M059J (cell line): ENCODE measurements around the gene DYNLRB1. TPM values are rescaled to one million over a fixed set of nuclear protein-coding genes. Genes with fewer than 3 reads are reported as not detected.
A peak's percentile ranks its signal among the peaks of the same experiment; 100 is the strongest.

Source experiments
- DNase-seq: peaks from one replicate; pipeline ENCODE4 v3.0.0-alpha.2; 2012; ENCODE audit warnings: low read depth
- total RNA-seq: library from RNA; depleted of rRNA; stranded (reverse); fragments of >200 nt; shearing (Covaris generic); gene quantifications from 2 replicates; pipeline ENCODE4 v1.2.3, GENCODE V29; 2014

Gene DYNLRB1
- total RNA-seq, 1 experiment from 2014 or later = 305 TPM

DNA sequence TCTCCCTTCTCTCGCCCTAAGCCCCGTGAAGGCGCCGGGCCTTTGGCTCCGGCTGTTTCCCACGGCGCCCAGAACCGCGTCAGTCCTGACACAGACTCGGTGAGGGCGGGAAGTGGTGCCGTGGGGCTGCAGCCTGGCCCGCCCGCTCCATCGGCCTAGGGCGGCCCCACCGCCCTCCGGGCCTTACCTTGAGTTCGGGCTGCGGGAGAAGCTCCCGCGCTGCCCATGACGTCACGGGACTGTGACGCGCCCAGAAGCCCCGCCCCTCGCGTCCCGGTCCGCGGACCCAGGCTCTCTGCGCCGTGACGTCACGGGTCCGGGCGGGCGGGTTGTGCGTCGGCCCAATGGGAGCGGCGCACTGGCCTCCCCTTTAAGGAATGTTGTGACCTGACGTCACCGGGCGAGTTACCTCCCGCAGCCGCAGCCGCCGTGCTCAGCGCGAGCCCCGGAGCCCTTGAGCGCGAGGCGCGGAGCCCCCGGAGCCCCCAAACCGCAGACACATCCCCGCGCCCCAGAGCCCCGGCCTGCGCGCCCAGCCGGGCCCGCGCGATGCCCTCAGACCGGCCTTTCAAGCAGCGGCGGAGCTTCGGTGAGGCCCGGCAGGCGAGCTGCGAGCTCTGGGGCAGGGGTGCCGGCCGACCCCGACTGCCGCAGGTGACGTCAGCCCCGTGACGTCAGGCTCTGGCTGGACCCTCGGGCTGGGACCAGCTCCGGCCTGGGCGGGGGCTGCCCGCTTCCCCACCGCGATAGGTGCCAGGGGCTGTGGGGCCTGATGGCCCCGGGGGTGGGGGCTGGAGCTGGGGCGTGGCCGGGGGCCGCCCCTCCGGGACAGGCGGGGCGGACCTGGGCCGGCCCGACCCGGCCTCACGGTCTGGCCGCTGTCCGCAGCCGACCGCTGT lies 42.3 kb downstream of the DYNLRB1 start, which contains the start of gene MAP1LC3A:
TSS of gene MAP1LC3A (plus strand) at position 399 of the 899 bp plus-strand sequence. CDS start at position 550, 151 bp downstream.
- peak; percentile 96 for DNase-seq

DNA sequence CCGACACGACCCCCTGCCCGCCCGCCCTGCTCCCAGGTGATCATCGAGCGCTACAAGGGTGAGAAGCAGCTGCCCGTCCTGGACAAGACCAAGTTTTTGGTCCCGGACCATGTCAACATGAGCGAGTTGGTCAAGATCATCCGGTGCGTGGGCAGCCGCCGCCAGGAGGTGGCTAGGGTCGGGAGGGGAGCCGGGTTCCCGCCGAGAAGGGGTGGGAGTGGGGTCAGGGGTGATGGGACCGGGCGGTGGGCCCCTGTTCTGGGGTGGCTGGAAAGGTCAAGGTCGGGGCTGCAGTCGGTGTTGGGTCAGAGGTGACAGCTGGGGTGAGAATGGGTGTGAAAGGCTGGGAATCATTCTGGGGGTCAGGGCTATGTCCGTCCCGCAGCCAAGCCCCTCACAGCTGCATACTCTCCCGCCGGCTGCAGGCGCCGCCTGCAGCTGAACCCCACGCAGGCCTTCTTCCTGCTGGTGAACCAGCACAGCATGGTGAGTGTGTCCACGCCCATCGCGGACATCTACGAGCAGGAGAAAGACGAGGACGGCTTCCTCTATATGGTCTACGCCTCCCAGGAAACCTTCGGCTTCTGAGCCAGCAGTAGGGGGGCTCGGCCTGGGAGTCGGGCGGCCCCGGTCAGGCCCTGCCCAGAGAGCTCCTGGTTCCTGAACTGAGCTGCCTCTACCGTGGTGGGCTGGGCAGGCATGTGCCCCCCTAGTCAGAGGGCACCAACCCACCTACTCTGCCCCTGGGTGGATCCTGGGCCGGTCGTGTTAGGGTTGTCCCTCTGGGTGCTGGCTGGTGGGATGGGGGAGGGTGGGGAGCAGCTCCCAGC lies 43.3 kb downstream of the DYNLRB1 start:
- no peak for DNase-seq

- no peak for DNase-seq
Observed at GRCh38 chr20:34560141-34560523, 43.9 kb downstream of the DYNLRB1 start.

DNA sequence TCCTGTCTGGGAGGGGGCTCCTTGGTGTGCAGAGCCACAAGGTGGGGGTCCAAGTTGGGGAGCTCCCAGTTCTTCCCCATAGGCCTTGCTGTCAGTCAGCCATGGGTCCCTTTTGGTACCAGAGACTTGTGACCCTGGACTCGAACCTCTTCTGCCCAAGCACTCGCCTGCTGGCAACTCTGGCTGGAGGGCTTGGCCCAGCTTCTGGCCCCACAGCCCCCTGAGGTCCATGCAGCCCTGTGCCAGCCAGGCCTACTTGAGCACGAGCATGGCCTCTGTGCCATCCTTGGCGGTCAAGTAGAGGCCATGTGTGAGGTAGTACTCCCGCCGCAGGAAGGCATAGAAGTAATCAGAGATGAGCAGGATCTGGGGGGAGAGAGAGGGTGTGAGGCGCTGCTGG lies 44.4 kb downstream of the DYNLRB1 start:
- DNase-seq = no peak

DNA sequence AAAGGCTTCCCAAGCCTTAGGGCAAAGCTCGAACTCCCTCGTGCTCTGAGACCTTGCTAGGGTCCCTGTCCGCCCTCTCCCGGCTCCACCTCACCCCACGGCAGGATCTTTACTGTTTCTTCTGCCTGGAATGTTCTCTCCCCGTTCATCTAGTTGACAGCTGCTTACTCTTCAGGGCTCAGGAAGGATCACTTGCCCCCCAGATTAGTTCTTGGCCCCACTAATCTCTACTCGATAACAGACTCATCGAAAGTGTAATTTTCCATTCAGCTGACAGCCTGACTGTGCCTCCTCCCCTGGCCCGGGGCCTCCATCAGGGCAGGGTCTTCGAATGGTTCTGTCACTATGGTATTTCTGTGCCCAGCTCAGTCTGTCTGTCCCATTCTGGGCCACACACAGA lies 45.4 kb downstream of the DYNLRB1 start:
- DNase-seq = no peak

- peak; percentile 30 for DNase-seq
Observed at GRCh38 chr20:34562641-34563040, 46.4 kb downstream of the DYNLRB1 start.

GRCh38 chr20:34564833-34565232 lies 48.6 kb downstream of the DYNLRB1 start:
- no peak for DNase-seq

DNA sequence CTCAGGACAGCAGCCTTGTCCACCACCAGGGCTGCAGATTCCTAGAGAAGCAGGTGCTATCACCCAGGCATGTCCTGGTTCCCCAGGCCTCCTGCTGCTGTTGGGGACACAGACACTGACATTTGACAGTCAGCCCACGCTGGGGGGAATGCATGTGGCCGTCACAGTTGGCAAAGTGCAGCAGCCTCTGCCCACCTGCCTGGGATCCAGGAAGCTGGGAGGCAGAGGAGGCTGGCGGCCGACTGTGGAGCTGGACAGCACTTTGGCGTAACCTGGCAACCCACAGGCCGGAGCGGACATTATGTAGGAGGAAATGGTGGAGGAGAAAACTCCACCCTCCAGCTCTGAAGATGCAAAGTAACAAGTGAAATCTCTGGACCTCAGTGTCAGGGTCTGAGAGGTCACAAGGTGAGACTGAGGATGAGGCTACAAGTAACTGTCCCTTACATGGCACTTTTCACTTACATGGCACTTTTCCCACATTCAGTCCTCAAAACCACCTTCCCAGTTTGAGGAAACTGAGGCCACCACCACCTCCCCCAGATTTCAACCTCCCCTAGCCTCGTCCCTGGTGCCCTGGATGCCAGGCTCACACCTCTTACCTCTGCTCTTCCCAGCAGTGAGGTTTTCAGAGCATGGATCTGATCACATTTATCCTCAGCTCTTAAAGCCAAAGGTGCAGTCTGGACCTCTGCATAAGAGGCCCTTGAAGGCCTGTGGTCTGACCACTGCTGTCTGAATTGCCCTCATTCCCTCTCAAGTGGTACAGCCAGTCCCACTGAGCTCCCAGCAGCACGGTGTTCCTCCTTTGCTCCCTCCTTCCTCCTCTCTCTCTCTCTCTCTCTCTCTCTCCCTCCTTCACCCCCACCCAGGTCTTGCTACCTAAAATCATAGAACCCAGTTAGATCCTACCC lies 51.0 kb downstream of the DYNLRB1 start:
- DNase-seq = no peak

- no peak for DNase-seq
Observed at GRCh38 chr20:34567892-34568865, 52.0 kb downstream of the DYNLRB1 start.

DNA sequence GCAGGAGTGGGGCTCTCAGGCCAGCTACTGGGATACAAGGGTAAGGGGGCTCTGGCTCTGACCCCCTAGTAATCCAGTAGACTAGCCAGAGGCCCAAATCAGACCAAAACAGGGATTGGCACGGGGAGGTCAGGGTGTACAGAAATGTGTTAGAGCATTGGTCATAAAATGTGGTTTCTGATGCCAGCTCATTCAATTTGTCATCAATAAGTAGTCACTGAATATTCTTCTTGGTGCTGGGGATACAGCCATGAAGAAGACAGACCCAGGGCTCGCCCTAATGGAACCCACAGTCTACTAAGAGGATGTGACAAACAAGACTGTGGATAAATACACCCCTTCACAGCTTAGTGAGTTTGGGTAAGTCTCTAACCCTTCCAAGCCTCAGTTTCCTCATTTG lies 53.4 kb downstream of the DYNLRB1 start:
- DNase-seq = peak; percentile 26

- DNase-seq = peak; percentile 93
Observed at GRCh38 chr20:34570859-34571306, 54.7 kb downstream of the DYNLRB1 start.

GRCh38 chr20:34571753-34572152 lies 55.5 kb downstream of the DYNLRB1 start:
- DNase-seq = no peak

- no peak for DNase-seq
Observed at GRCh38 chr20:34573541-34574300, 57.5 kb downstream of the DYNLRB1 start.

- DNase-seq = no peak
Observed at GRCh38 chr20:34574426-34574825, 58.2 kb downstream of the DYNLRB1 start.

DNA sequence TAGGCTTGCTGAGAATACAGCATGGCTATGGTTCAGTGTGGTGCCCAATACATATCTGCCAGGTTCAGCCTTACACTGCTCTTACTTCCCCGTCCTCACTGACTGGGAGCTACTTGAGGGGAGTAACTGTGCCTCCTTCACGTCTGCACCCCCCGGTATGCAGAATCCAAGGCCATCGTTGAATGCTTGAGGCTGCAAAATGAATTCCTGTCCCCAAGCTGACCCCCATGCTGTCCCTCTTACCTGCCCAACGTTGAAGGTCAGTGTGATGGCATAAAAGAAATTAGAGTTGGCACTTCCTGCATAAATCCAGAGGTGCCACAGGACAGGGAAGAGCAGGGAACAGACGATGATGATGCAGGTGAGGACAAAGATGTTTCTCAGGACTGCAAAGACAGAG lies 58.6 kb downstream of the DYNLRB1 start:
- DNase-seq = no peak

DNA sequence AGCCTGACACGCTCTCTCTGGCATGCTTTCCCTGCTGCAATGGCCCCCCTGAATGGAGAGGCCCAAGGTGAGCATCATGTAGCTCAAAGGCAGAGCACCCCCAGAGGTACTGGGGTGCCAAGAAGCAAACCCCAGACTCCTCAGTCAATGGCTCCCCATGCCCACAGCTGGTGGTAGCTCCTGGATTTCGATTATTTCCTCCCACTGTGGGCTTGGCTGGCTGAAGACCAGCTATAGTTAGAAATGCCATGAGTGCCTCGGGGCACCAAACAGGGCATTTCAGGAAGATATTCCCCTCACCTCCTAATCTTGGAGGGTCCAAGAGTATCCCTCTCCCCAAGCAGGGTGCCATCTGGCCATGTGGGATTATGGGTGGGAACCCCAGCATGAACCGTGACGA lies 59.0 kb downstream of the DYNLRB1 start:
- no peak for DNase-seq

DNA sequence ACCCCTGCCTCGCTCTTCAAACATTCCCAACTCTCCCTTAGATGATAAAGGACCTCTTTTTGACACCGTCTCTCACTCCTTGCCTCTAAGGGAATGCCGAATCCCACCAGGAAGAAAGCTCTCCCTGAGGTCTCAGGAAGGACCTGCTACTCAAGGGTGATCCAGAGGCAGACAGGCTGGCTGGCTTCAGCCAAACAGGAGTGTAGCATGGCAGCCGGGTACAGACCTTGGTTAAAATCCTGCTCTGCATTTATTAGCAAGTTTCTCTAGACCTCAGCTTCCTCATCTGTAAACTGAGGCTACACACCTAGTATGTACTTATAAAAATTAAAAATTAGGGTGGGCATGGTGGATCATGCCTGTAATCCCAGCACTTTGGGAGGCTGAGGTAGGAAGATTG lies 59.5 kb downstream of the DYNLRB1 start:
- no peak for DNase-seq

DNA sequence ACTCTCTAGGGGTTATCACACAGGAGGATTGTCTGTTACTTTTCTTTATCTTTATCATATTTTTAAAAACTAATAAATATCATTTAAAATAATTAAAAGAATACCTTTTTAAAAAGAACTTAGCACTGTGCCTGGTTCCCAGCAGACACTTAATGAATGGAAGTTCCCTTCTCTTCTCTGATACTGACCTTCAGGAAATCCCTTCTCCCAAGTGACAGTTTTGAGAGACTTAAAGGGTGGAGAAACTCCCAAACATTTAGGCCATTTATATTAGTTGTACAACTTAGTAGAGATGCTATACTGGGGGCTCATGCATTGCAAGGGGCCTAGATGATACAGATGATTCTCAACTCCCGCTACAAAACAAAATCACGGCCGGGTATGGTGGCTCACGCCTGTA lies 60.8 kb downstream of the DYNLRB1 start:
- no peak for DNase-seq

GRCh38 chr20:34578025-34578424 lies 61.8 kb downstream of the DYNLRB1 start:
- no peak for DNase-seq

DNA sequence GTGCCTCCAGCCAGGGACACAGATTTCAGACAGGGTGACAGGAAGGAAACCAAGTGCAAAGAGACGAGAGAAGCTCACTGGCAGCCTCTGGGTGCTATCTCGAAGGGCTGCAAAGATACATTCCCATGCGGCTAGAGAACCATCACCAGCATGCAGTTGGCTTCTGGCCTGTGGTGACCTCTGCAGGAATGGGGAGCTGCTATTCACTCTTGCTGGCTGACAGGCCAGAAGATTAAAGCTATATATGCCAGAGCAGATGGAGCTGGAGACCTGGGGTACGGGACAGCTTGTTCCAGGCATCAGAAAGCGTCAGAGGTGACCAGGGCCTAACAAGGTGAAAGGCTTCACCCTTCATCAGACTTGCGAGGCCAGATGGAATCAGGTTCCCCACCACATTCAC lies 62.3 kb downstream of the DYNLRB1 start:
- no peak for DNase-seq
